WI38 (cell line): Measurements from ENCODE around the gene IGSF3.

Experiments
- H3K4me3 ChIP-seq: 2 replicates; pipeline ENCODE4 v1.5.1; 2011; ENCODE audit warnings: low read depth, mild to moderate bottlenecking, control low read depth, low read length
- TF ChIP-seq, protein P1 (sequence below): IDR thresholded peaks from 2 replicates; pipeline ENCODE4 v1.5.1; 2012; ENCODE audit warnings: low read depth, mild to moderate bottlenecking, control low read depth, low read length

The IGSF3 gene

DNA sequence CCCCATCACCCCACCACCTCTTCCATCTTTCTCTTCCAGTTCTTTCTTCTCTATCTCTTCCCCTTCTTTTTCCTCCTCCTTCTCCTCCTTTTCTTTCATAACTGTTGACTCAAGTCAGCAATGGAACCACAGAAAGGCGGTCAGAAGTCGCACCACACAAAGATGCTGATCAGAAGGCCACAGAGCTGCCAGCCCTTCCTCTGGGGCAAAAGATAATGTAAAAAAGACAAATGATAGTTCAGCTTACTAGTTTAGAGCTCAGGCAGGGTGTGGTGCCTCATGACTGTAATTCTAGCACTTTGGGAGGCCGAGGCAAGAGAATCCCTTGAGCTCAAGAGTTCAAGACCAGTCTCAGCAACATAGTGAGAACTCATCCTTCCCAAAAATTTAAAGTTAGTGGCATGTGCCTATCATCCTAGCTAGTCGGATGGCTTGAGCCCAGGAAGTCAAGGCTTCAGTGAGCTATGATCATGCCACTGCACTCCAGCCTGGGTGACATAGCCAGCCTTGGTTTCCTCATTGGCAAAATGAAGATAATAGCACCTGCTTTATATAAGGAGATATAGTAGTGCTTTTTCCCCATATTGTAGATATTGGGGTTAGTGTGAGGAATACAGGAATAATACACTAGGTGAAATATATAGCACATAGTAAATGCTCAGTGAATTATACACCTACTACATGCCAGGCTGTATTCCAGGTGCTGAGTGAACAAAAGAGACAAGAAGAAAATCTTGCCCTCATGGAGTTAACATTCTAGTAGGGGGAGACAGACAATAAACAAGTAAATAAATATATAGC is 12.5 kb upstream of the IGSF3 start:
- TF ChIP-seq, protein P1, sequence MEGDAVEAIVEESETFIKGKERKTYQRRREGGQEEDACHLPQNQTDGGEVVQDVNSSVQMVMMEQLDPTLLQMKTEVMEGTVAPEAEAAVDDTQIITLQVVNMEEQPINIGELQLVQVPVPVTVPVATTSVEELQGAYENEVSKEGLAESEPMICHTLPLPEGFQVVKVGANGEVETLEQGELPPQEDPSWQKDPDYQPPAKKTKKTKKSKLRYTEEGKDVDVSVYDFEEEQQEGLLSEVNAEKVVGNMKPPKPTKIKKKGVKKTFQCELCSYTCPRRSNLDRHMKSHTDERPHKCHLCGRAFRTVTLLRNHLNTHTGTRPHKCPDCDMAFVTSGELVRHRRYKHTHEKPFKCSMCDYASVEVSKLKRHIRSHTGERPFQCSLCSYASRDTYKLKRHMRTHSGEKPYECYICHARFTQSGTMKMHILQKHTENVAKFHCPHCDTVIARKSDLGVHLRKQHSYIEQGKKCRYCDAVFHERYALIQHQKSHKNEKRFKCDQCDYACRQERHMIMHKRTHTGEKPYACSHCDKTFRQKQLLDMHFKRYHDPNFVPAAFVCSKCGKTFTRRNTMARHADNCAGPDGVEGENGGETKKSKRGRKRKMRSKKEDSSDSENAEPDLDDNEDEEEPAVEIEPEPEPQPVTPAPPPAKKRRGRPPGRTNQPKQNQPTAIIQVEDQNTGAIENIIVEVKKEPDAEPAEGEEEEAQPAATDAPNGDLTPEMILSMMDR, result no peak
- H3K4me3 ChIP-seq, result no peak overlapping the region

- TF ChIP-seq, protein P1, result no peak
- no peak overlapping the region for H3K4me3 ChIP-seq
These were observed 11.7 kb upstream of the IGSF3 start for GRCh38 chr1:116679091-116679827.

- TF ChIP-seq, protein P1, result no peak
These were observed 11.2 kb upstream of the IGSF3 start for GRCh38 chr1:116678732-116679090.

DNA sequence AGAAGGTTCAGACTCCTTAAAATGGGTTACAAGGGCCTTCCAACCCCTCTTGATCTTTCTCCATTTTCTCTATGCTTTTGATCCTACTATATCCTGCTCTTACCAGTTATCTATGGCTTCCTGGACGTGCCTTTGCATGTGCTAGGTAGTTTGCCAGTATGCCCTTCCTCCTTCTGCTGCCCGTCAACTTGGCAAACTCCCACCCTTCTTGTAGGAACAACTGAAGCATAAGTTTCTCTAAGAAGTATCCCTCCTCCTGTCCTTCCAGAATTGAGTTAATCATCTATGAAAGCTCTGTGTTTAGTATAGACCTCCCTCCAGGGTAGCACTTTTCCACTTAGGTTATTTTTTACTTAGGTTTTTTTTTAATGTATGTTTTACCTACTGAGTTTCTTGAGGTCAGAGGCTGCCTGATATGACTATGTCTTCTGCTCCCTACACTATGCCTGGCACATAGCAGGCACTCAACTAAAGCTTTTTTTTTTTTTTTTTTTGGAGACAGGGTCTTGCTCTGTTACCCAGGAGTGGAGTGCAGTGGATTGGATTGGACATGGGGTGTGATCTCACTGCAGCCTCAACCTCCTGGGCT is 10.0 kb upstream of the IGSF3 start:
- TF ChIP-seq, protein P1, result no peak
- no peak overlapping the region for H3K4me3 ChIP-seq

More at GRCh38 chr1:116678732-116679090, 11.2 kb upstream of the IGSF3 start:
- H3K4me3 ChIP-seq, result no peak overlapping the region

DNA sequence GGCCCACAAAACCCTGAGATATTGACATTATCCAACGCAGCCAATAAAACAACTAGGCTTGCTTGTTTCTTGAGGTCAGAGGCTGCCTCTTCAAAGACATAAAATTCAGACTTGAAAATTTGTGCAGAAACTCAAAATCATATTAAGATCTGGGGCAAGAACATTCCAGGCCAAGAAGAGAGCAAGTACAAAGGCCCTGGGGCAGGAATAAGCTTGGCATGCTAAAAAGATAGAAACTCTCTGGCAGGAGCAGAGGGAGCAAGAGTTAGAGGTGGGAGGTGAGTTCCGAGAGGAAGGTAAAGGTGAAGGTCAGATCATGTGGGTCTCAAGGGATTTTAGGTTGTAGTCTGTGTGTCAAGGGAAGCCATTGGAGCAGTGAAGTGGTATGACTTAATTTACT is 8.8 kb upstream of the IGSF3 start:
- TF ChIP-seq, protein P1, result no peak
- no peak overlapping the region for H3K4me3 ChIP-seq

DNA sequence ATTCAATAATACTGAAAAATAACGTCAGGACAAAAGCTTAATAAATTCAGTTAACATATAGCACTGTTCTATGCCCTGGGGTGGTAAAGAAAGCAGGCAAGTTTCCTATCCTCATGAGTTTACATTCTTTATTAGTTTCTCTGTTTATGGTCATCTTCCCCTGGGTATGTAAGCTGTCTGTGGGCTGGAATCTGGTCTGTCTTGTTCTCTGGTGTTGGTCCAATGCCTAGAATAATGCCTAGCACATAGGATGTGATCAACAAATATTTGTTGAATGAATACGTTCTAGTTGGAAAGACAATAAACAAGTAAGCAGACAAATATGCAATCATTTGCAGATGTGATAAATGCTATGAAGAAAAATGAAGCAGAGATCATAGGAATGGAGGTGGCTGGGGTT is 7.2 kb upstream of the IGSF3 start:
- TF ChIP-seq, protein P1, result no peak
- H3K4me3 ChIP-seq, result no peak overlapping the region
